Keratinocyte (primary cell): Measurements from ENCODE around the gene UCHL1. TPM values are rescaled to one million over a fixed set of nuclear protein-coding genes. Genes with fewer than 3 reads are reported as not detected.

Source experiments
- DNase-seq: peaks from one replicate; pipeline ENCODE4 v3.0.0-alpha.2; 2011; ENCODE audit warnings: low read depth, missing footprints, low spot score
- FAIRE-seq: peaks from 2 replicates; lab custom pipeline; 2011; peaks lifted over from hg19 to GRCh38; lab: Jason Lieb, UNC
- H2AFZ ChIP-seq: 2 replicates; pipeline ENCODE4 v1.6.0; 2012; ENCODE audit warnings: low read length, control low read depth, inconsistent platforms; ENCODE audit not compliant: control insufficient read depth
- H3K27ac ChIP-seq: 2 replicates; pipeline ENCODE4 v1.5.1; 2011; ENCODE audit warnings: low read length; ENCODE audit not compliant: control insufficient read depth, insufficient read depth
- H3K27me3 ChIP-seq: 3 replicates; pipeline ENCODE4 v1.6.0; 2011; ENCODE audit warnings: low read length; ENCODE audit not compliant: control insufficient read depth, insufficient read depth; ENCODE audit errors: extremely low read depth
- H3K36me3 ChIP-seq, 2 experiments: 2 replicates in 1 of 2; 3 replicates in 1 of 2; pipeline ENCODE4 v1.5.1; 2011; ENCODE audit warnings: low read length in 2 of 2, mild to moderate bottlenecking in 1 of 2; ENCODE audit not compliant: control insufficient read depth in 2 of 2, insufficient read depth in 2 of 2; ENCODE audit errors: extremely low read depth in 1 of 2
- H3K4me1 ChIP-seq: 3 replicates; pipeline ENCODE4 v1.5.1; 2011; ENCODE audit warnings: low read length; ENCODE audit not compliant: control insufficient read depth, insufficient read depth; ENCODE audit errors: extremely low read depth
- H3K4me2 ChIP-seq: 3 replicates; pipeline ENCODE4 v1.6.0; 2011; ENCODE audit warnings: low read depth, low read length; ENCODE audit not compliant: control insufficient read depth, insufficient read depth; ENCODE audit errors: extremely low read depth
- H3K4me3 ChIP-seq, 3 experiments: fragments of 200-600 bp in 1 of 3; sonication (generic) in 1 of 3; 2 replicates in 2 of 3; 3 replicates in 1 of 3; pipeline ENCODE4 v1.5.1; 2011 to 2016; ENCODE audit warnings: low read length in 3 of 3, mild to moderate bottlenecking in 3 of 3, control low read depth in 2 of 3, inconsistent platforms in 1 of 3, low read depth in 1 of 3, mixed read lengths in 1 of 3, mixed run types in 1 of 3, moderate library complexity in 1 of 3; ENCODE audit not compliant: control insufficient read depth in 2 of 3, insufficient read depth in 2 of 3; ENCODE audit errors: extremely low read depth in 1 of 3
- H3K79me2 ChIP-seq: 2 replicates; pipeline ENCODE4 v1.6.0; 2012; ENCODE audit warnings: low read length; ENCODE audit not compliant: control insufficient read depth, insufficient read depth
- H3K9ac ChIP-seq: 3 replicates; pipeline ENCODE4 v1.6.0; 2011; ENCODE audit warnings: low read length; ENCODE audit not compliant: control insufficient read depth, insufficient read depth; ENCODE audit errors: extremely low read depth
- H3K9me1 ChIP-seq: 3 replicates; pipeline ENCODE4 v1.6.0; 2011; ENCODE audit warnings: low read length; ENCODE audit not compliant: control insufficient read depth, insufficient read depth; ENCODE audit errors: extremely low read depth
- H3K9me3 ChIP-seq: 2 replicates; pipeline ENCODE4 v1.5.1; 2012; ENCODE audit warnings: low read depth, low read length; ENCODE audit not compliant: control insufficient read depth
- H4K20me1 ChIP-seq: 3 replicates; pipeline ENCODE4 v1.6.0; 2011; ENCODE audit warnings: low read length; ENCODE audit not compliant: control insufficient read depth, insufficient read depth; ENCODE audit errors: extremely low read depth
- CTCF ChIP-seq, 3 experiments: IDR thresholded peaks in 1 of 3; conservative IDR thresholded peaks in 1 of 3; optimal IDR thresholded peaks in 1 of 3; 2 replicates in 2 of 3; 3 replicates in 1 of 3; pipeline versions ENCODE3 to v1.5.1; 2011; ENCODE audit warnings: low read length in 3 of 3, mild to moderate bottlenecking in 3 of 3, moderate library complexity in 2 of 3, control low read depth in 1 of 3, inconsistent platforms in 1 of 3; ENCODE audit not compliant: insufficient read depth in 2 of 3; ENCODE audit errors: extremely low read depth in 1 of 3
- EZH2 ChIP-seq: IDR thresholded peaks from one replicate; pipeline ENCODE4 v1.6.1; 2012; ENCODE audit warnings: inconsistent platforms, mild to moderate bottlenecking, low read length, moderate library complexity
- dilution Hi-C: fragments of 300-500 bp; cut with MboI; formaldehyde crosslinking; loops from one replicate; pipeline ENCODE4 v1.7.0; 2020; ENCODE audit warnings: low sequenced_read_pairs; ENCODE audit not compliant: extremely low pct_ligation_motif_present
- polyA plus RNA-seq, 5 experiments: library from polyadenylated mRNA; depleted of rRNA in 3 of 5; stranded (reverse) in 3 of 5; stranded (forward) in 1 of 5; unstranded in 1 of 5; fragments of >200 nt; gene quantifications; 1 replicate in 1 of 5; 2 replicates in 3 of 5; 3 replicates in 1 of 5; pipeline versions ENCODE4 v1.2.1 to v1.2.3, GENCODE V29; 2011 to 2012; ENCODE audit warnings: missing spikeins in 2 of 5, low read depth in 1 of 5, low replicate concordance in 1 of 5

UCHL1 gene
- polyA plus RNA-seq, 1 donor (not counting 4 experiments of a cell fraction or from before 2014, with no cell fraction given), result 3.0 TPM

DNA sequence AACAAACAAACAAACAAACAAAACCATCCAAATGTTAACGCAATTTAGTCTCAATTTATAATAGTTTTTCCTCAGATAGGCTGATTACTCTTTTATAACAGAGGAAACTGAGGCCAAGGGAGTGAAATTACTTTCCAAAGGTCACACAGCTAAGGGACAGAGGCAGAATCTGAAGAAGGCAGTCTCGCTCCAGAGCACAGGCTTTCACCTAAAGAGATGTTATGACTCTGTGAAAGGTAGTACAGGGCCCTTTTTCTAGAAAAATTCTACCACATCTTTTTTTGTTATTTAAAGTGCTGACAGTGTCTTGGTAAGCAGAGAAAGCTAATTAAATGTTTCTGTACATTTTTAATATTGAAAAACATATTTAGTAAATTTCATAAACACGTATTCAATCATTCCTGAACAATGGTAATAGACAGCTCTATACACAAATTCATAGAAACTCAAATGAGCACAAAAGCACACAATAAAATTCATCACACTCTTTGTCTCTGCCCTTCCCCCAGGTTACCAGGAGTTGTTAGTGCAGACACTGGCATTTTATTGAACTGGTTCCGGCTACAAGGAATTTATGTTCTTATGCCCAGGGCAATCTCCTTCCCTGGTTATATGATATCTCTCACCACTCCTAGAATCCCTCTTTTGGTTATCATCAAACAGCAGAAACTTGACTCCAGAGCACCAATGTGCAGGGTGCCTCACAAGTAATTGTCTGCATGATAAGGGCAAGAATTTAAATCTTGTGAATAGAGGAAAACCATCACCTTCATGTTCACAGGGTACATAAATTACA is 34.7 kb upstream of the UCHL1 start:
- Histone ChIP-seq H3K4me3 (no peak overlapping the region), H3K4me1 (peaks cover 4% of the 10 kb centered on the region), H3K9me1 (no peaks in the 10 kb centered on the region), H3K9me3 (no peaks in the 10 kb centered on the region), H3K27me3 (no peaks in the 10 kb centered on the region), H3K9ac (no peak overlapping the region), H2AFZ (no peak overlapping the region), H3K36me3 (no peaks in the 10 kb centered on the region), H3K4me2 (no peak overlapping the region), H3K79me2 (no peaks in the 10 kb centered on the region), H4K20me1 (no peaks in the 10 kb centered on the region), H3K27ac (no peak overlapping the region)
- DNase-seq (no peak), FAIRE-seq (no peak)
- dilution Hi-C loops, result no loop called here
- TF ChIP-seq CTCF (optimal IDR thresholded peaks at IDR 0.05 in 1 of 3, IDR thresholded peaks at IDR 0.05 in 1 of 3, conservative IDR thresholded peaks at IDR 0.05 in 1 of 3; ENCODE audit: extremely low read depth in 1 of 3, insufficient read depth in 2 of 3, low read length in 3 of 3), result no peak
- TF ChIP-seq EZH2, result no peak

DNA sequence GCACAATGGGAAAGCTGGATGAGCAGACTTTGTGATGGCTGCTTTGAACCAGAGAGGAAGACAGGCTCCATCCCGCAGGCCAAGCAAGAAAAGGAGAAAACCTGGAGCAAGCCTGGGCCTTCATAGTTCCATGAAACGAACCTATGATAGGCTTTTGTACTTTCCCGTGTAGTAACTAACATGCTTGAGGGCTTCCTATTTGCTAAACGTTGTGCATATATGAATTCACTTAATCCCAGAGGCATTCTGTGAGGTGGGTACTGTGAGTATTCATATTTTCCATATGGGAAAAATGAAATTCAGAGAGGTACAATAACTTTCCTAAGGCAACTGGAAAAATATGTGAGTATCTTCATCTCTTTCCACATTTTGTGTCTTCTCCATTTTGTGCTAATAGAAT is 28.8 kb upstream of the UCHL1 start:
- FAIRE-seq, result no peak
- Histone ChIP-seq H2AFZ (no peak overlapping the region), H3K27ac (no peak overlapping the region), H3K9me1 (no peaks in the 10 kb centered on the region), H3K36me3 (no peaks in the 10 kb centered on the region), H3K4me1 (no peaks in the 10 kb centered on the region), H3K4me3 (no peak overlapping the region), H3K4me2 (no peak overlapping the region), H3K27me3 (no peaks in the 10 kb centered on the region), H4K20me1 (no peaks in the 10 kb centered on the region), H3K79me2 (no peaks in the 10 kb centered on the region), H3K9ac (no peak overlapping the region), H3K9me3 (no peaks in the 10 kb centered on the region)
- TF ChIP-seq EZH2, result no peak
- no peak for TF ChIP-seq CTCF (optimal IDR thresholded peaks at IDR 0.05 in 1 of 3, IDR thresholded peaks at IDR 0.05 in 1 of 3, conservative IDR thresholded peaks at IDR 0.05 in 1 of 3; ENCODE audit: extremely low read depth in 1 of 3, insufficient read depth in 2 of 3, low read length in 3 of 3)
- no peak for DNase-seq
- dilution Hi-C loops, result no loop called here
